SU-DHL-6 (cell line): Measurements from ENCODE around the gene ANKRD36.
"Not testable (repeated sequence)": the region's sequence is repeated elsewhere in the genome, so short reads cannot be mapped to it uniquely, and the experiment has no call there.

Experiments used
- CTCF ChIP-seq: fragments of 200-600 bp; sonication (generic); IDR thresholded peaks from one replicate; pipeline ENCODE4 v1.5.1; 2017; ENCODE audit warnings: antibody characterized with exemption, mild to moderate bottlenecking, low read length, moderate library complexity; ENCODE audit not compliant: insufficient read depth, poor library complexity, severe bottlenecking
- EZH2phosphoT487 ChIP-seq: fragments of 200-600 bp; sonication (generic), shearing (Covaris generic); conservative IDR thresholded peaks from 2 replicates; pipeline ENCODE4 v1.6.1; 2018; ENCODE audit warnings: mild to moderate bottlenecking, antibody characterized with exemption, low read length, moderate library complexity, mixed read lengths

- not testable (repeated sequence) for TF ChIP-seq CTCF, EZH2phosphoT487
These were observed 16.1 kb downstream of the ANKRD36 start for GRCh38 chr2:97129090-97129489.
